Left ventricle myocardium inferior (tissue), 1 donor: ENCODE data around the gene VAV2. TPM values are rescaled to one million over a fixed set of nuclear protein-coding genes. Genes with fewer than 3 reads are reported as not detected.

Experiments
- DNase-seq: peaks from one replicate; pipeline ENCODE4 v3.0.0-alpha.2; 2020
- H3K27ac ChIP-seq: fragments of 200-600 bp; replicated peaks from 2 replicates; pipeline ENCODE4 v1.8.0; 2021
- H3K27me3 ChIP-seq: fragments of 200-600 bp; 2 replicates; pipeline ENCODE4 v1.8.0; 2021; ENCODE audit warnings: low read depth
- H3K36me3 ChIP-seq: fragments of 200-600 bp; 2 replicates; pipeline ENCODE4 v1.8.0; 2021
- H3K4me1 ChIP-seq: fragments of 200-600 bp; 2 replicates; pipeline ENCODE4 v1.8.0; 2021
- H3K4me3 ChIP-seq: fragments of 200-600 bp; 2 replicates; pipeline ENCODE4 v1.8.0; 2021; ENCODE audit warnings: mild to moderate bottlenecking, moderate library complexity
- H3K9me3 ChIP-seq: fragments of 200-600 bp; replicated peaks from 2 replicates; pipeline ENCODE4 v1.8.0; 2021
- CTCF ChIP-seq: fragments of 200-600 bp; IDR thresholded peaks from 2 replicates; pipeline ENCODE4 v1.8.0; 2021; ENCODE audit warnings: antibody characterized with exemption, mild to moderate bottlenecking, borderline replicate concordance
- intact Hi-C: fragments of 100-400 bp; cut with micrococcal nuclease; formaldehyde crosslinking; loops from one replicate; pipeline ENCODE4 v1.11.0; 2022
- total RNA-seq: library from RNA; stranded (reverse); fragmentation: NEBNext Ultra II Directional; extraction: Animal tissue kit (Norgen Biotek cat#: 25700); gene quantifications from one replicate; pipeline ENCODE4 v1.2.1, GENCODE V29; 2021
- donor health status: DM: no; HTN: yes; CAD: no; lungs with severe emphysema.

The VAV2 gene
- total RNA-seq, 1 donor from 2014 or later, result 4.1 TPM

GRCh38 chr9:134028575-134029247, 36.6 kb upstream of the VAV2 start:
- intact Hi-C loops, result no loop called here
- no peak for TF ChIP-seq CTCF
- Histone ChIP-seq H3K27me3 (no peaks in the 10 kb centered on the region), H3K27ac (no peak overlapping the region), H3K9me3 (no peaks in the 10 kb centered on the region), H3K4me3 (no peak overlapping the region), H3K4me1 (peaks cover 16% of the 10 kb centered on the region), H3K36me3 (peaks cover 36% of the 10 kb centered on the region)
- DNase-seq, result no peak

GRCh38 chr9:134028076-134028475, 36.0 kb upstream of the VAV2 start:
- peaks cover 30% of the 10 kb centered on the region for H3K36me3 ChIP-seq
- intact Hi-C loops, result no loop called here

GRCh38 chr9:134027561-134027960, 35.4 kb upstream of the VAV2 start:
- H3K27ac ChIP-seq, result no peak overlapping the region
- no peak overlapping the region for H3K4me3 ChIP-seq
- peaks cover 16% of the 10 kb centered on the region for H3K4me1 ChIP-seq
- H3K9me3 ChIP-seq, result no peaks in the 10 kb centered on the region
- no peak for TF ChIP-seq CTCF
- no peak for DNase-seq
- intact Hi-C loops, result no loop called here
- no peaks in the 10 kb centered on the region for H3K27me3 ChIP-seq
- H3K36me3 ChIP-seq, result peaks cover 25% of the 10 kb centered on the region

More at GRCh38 chr9:134028076-134028475, 36.0 kb upstream of the VAV2 start:
- Histone ChIP-seq H3K27me3 (no peaks in the 10 kb centered on the region), H3K4me1 (peaks cover 16% of the 10 kb centered on the region), H3K9me3 (no peaks in the 10 kb centered on the region), H3K27ac (no peak overlapping the region), H3K4me3 (no peak overlapping the region)
- no peak for TF ChIP-seq CTCF
- no peak for DNase-seq

- DNase-seq, result no peak
- H3K36me3 ChIP-seq, result peaks cover 20% of the 10 kb centered on the region
- intact Hi-C loops, result no loop called here
Measured at GRCh38 chr9:134026981-134027380, 34.9 kb upstream of the VAV2 start.

GRCh38 chr9:134026581-134026980, 34.5 kb upstream of the VAV2 start:
- no peaks in the 10 kb centered on the region for H3K9me3 ChIP-seq
- H3K4me3 ChIP-seq, result peak overlapping the region; percentile 78
- no peaks in the 10 kb centered on the region for H3K27me3 ChIP-seq
- H3K4me1 ChIP-seq, result peaks cover 16% of the 10 kb centered on the region
- DNase-seq, result no peak
- H3K36me3 ChIP-seq, result peaks cover 16% of the 10 kb centered on the region
- no peak overlapping the region for H3K27ac ChIP-seq
- intact Hi-C loops, result no loop called here
- no peak for TF ChIP-seq CTCF

More at GRCh38 chr9:134026981-134027380, 34.9 kb upstream of the VAV2 start:
- Histone ChIP-seq H3K4me1 (peaks cover 16% of the 10 kb centered on the region), H3K27ac (no peak overlapping the region), H3K9me3 (no peaks in the 10 kb centered on the region), H3K4me3 (no peak overlapping the region), H3K27me3 (no peaks in the 10 kb centered on the region)
- TF ChIP-seq CTCF, result no peak
